Measurements from ENCODE around the gene MXI1.
"Not testable (repeated sequence)": the region's sequence is repeated elsewhere in the genome, so short reads cannot be mapped to it uniquely, and the experiment has no call there.

Gene MXI1

GRCh38 chr10:110181911-110182310, 25.5 kb upstream of the MXI1 start:
- no peak for DNase-seq (ENCODE audit: low read depth)

DNA sequence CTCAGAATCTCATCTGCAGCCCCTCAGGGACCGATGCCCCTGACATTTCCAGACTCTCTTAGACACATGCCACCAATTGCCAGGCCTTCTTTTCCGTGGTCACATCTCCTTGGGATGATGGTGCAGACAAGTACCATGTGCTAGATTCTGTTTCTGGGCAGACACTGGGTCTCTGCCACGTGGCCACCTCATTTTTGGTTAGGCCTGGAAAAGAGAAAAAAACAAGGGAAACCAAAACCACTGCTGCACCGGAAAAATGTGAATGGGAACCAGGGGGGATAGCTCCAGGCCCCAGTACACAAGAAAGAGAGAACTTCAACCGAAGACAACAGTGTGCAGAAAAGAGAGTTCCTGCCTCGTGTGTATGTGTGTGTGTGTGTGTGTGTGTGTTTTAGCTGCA, 23.0 kb upstream of the MXI1 start:
- no peak for DNase-seq (ENCODE audit: low read depth)

DNA sequence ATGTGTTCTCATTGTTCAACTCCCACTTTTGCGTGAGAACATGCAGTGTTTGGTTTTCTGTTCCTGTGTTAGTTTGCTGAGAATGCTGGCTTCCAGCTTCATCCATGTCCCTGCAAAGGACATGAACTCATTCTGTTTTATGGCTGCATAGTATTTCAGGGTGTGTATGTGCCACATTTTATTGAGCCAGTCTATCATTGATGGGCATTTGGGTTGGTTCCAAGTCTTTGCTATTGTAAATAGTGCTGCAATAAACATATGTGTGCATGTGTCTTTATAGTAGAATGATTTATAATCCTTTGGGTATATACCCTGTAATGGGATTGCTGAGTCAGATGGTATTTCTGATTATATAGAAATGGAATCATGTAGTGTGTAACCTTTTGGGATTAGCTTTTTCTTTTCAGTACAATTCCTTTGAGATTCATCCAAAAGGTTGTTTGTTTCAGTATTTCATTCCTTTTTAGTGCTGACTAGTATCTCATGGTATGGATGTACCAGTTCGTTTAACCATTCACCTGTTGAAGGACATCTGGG, 21.7 kb upstream of the MXI1 start:
- DNase-seq (ENCODE audit: low read depth) = not testable (repeated sequence)

DNA sequence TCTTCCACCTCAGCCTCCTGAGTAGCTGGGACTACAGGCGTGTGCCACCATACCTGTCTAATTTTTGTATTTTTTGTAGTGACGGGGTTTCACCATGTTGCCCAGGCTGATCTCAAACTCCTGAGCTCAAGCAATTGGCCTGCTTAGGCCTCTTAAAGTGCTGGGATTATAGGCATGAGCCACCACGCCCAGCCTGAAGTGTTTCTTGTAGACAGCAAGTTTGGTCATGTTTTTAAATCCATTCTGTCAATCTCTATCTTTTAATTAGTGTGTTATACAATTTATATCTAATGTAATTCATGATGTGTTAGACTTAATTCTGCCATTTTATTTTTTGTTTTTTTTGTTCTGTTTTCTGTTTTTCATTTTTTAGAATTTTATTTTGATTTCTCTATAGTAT, 17.2 kb upstream of the MXI1 start:
- DNase-seq (ENCODE audit: low read depth) = no peak

GRCh38 chr10:110192552-110192951, 14.9 kb upstream of the MXI1 start:
- DNase-seq (ENCODE audit: low read depth) = no peak

GRCh38 chr10:110200503-110200902, 6.9 kb upstream of the MXI1 start:
- no peak for DNase-seq (ENCODE audit: low read depth)

DNA sequence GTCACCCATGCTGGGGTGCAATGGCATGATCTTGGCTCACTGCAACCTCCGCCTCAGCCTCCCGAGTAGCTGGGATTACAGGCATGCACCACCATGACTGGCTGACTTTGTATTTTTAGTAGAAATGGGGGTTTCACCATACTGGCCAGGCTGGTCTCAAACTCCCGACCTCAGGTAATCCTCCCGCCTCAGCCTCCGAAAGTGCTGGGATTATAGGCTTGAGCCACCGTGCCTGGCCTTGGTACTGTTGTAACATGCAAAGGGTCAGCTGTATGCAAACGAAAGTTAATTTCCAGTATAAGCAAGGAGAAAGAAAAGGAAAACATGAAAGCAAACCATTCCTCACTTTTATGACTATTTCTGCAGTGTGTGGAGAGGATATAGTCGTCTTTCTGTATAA, 6.4 kb upstream of the MXI1 start:
- not testable (repeated sequence) for DNase-seq (ENCODE audit: low read depth)

DNA sequence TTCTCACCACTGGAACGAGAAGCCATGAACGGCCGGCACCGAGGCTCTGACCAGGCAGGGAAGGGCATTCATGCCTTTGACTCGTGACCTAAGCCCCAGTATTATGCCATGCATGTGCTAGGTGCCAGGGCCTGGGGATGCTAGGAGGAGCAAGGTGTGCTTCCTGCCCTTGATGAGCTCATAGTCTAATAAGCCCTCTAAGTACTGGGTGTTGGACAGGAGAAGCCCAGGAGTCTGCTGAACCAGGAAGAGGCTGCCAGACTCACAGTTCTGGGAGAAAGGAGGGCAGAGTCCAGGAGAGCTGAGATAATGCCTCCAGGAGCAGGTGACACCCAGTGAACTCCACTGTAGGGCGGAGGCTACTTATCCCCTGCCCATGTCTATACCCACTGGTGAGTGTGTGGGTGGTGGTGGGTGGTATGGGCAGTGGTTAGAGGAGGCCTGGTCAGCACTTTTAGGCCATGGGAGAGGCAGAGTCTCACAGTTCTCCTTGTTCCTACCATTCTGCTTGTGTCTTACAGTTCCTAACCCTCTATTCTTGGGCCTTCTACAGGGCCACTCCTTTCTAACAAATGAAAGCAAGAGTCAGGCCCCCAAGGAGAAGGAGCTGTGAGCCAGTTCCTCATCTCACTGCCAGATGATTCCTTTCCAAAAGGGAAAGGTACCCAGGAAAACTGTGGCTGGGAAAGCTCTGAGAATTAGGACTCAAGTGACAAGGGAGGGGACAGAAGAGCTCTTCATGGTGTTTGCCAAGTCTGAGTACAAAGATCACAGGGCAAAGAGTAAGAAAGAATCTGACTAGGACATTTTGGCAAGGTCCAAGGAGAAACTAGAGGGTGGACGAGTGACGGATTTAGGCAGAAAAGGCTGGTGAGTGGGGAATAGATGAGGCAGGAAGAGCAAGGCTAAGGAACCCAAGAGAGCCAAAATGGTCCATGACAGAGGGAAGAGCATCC, 3.6 kb upstream of the MXI1 start:
- no peak for DNase-seq (ENCODE audit: low read depth)

DNA sequence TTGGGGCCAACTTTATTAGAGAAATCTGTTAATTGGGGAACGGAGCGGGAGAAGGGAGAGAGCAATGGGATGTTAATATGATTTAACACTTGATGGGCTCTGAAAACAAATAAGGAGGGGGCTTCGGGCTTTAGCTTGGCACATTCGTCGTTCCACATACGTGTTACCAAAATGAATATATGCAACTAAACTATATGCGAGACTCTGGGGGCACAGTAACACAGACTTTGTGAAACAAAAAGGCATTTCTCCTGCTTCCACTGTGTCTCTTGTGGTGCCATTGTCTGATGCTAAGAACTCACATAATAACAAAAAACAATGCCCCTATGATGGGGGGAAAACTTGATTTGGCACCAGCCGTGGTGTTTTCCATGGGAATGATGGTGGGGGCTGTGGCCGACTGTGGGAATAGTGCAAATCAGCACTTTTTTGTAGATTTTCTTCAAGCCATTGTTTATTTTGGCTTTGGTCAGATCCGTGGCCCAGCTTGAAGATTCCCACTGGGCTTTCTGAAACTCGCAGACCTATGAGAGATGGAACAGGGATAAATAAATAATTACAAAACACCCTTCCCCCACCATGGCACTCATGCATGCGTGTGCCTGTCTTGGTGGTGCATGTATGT, 2.2 kb upstream of the MXI1 start:
- no peak for DNase-seq (ENCODE audit: low read depth)

- DNase-seq (ENCODE audit: low read depth) = no peak
Measured at GRCh38 chr10:110207805-110208613, 604 bp downstream of the MXI1 start.

- DNase-seq (ENCODE audit: low read depth) = no peak
Measured at GRCh38 chr10:110208614-110209453, 1.4 kb downstream of the MXI1 start.

- DNase-seq (ENCODE audit: low read depth) = no peak
Measured at GRCh38 chr10:110209454-110209925, 2.1 kb downstream of the MXI1 start.

DNA sequence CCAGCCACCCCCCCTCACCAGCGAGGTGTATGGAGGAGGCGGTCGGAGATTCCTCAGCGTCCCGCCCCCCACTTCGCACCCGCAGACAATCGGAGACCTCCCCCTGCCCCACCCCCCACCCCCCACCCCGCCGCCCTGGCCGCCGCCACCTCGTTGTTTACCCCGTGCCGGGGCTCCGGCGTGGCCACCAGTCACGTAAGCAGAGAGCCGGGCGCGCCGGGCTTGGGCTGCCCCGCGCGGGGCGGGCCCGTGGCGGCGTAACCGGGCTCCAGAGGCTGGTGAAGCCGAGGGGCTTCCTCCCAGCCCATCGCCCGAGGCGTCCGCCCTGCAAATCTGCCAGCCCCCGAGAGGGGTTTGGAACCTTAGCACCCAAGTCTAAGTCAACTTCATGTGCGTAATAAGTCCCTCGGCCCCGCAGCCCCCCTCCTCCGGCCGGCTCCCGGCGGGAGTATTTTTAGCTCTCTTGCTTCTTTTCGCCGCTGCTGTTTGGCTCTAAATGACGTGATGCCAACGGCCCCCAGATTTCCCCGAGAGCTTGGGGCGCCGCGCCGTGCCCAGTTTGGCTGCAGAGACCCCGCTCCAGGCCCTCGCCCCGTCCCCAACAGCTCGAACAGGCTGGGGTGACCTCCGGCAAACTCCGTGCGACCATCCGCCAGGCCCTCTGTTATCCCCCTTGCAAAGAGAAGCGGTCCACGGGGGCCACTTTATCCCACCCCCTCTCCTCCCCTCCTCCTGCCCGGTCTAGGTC, 2.7 kb downstream of the MXI1 start:
- DNase-seq (ENCODE audit: low read depth) = no peak

- DNase-seq (ENCODE audit: low read depth) = peak; percentile 79
Measured at GRCh38 chr10:110210674-110211464, 3.5 kb downstream of the MXI1 start.

DNA sequence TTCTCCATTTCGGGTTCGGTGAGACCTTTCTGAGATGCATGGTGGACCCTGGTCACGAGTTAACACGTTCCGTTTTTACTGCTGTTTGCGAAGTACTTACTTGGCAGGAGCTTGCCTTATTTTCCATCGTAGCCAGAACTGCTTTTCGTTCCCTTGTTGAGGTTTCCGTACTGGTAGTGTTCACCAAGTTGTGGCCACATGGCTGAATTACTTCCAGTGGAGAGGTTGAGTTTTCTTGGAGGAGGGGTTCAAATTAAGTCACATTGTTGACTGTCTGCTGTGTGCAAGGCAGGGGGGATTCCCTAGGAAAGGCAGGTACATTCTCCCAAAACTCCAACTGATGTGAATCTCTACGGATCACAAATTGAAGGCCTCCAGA, 4.0 kb downstream of the MXI1 start:
- no peak for DNase-seq (ENCODE audit: low read depth)

DNA sequence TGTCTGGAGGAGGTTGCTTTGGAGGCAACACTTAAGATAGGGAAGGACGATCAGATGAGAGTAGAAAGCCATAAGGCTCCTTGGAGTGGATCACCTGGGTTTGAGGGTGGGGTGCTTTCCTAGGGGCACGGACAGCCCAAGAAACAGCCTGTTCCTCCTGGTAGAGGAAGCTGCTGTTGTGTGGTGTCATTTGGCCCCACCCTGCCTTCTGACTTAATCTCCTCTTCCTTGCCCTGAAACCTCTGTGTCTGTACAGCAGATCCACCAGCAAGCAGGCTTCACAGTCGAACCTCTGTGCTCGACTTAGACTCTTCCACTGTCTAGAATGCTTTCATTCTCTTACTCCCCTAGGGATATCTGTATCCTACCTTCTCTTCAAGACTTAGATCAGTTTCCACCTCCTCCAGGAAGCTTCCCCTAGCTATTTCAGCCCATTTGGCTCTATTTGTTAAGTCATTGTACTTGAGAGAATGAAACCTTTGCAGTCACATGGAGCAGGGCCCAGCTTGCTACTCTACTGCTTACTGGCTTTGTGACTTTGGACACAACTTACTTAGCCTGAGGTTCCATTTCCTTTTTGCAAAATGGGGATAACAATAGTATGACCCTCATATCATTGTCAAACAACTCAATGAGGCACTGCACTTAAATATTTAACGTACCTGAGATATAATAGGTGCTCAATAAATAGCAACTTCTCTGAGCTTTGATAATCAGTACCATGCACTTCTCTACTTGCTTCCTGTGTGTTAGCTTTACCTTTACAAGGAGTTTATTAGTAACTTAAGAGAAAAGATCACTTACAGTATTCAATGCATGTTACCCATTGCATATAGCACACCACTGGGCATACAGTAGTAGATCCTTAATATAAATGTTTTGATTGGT, 5.0 kb downstream of the MXI1 start:
- no peak for DNase-seq (ENCODE audit: low read depth)

DNA sequence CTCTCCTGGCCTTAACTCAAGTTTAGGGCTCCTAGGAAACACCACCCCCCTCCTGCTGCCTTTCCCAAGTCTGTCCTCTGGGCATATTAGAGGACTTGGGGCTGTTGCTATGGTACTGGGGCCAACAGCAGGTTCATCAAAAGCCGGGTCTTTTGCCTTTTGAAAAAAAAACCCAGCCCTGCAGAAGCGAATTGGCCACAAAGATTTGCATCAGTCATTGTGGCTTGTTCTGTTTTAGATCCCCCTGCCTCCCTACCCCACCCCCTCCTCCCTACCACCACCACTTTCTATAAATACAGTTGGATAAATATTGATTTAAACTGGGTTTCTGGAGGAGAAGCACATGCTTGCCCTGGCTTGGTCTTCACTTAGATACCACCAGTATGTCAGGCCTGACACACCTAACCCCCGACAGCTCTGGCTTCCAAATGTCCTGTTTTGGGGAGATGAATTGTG, 7.0 kb downstream of the MXI1 start:
- no peak for DNase-seq (ENCODE audit: low read depth)

DNA sequence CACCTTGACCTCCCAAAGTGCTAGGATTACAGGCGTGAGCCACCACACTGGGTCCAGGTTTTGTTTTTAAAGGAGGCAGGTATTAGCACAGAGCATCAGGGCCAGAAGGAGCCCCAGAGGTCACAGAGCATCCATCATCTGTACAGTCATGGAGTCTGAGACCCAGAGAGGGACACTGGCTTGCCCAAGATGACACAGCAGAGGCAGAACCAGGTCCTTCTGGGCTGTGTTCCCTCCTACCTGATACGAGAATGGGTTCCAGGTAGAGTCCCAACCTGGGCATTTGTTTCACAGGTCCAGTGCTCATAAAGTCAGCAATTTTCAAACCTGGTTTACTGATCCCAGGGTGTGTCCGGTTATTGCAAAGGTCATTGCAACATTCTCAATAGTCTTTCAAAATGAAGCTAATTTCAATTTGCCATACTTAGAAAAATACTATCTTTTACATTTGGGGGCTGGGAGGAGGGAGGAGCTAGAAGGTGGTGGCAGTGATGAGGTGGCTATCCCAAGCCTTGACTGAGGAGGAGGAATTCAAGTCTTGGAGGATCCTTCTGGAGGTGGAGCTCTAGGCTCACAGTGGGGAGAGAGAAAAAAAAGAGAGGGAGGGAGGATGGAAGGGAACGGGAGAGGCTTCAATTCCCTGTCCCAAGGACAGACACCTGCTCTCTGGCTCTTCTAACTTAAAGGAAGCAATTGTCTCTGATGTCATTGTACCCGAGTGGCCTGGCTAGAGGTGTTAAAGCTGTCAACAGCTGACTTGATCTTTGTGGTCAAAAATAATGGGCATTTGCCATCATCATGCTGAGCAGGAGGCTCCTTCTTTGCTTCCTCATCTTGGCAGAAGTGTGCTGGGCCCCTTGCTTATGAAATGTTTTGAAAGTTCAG, 8.1 kb downstream of the MXI1 start:
- DNase-seq (ENCODE audit: low read depth) = no peak
